RWPE2 (cell line): ENCODE results near the gene RBM12.

ENCODE experiments used
- ATAC-seq: fragments of 200-7000 bp; cut with Tn5 transposase; 3 replicates; pipeline ENCODE4 v1.9.1; 2021; ENCODE audit warnings: low read depth
- DNase-seq: peaks from one replicate; pipeline ENCODE4 v3.0.0-alpha.2; 2020; ENCODE audit warnings: low spot score
- H3K27ac ChIP-seq: fragments of 450-650 bp; 2 replicates; pipeline ENCODE4 v1.5.1; 2017; ENCODE audit warnings: mild to moderate bottlenecking; ENCODE audit not compliant: poor library complexity, severe bottlenecking
- H3K27me3 ChIP-seq: fragments of 250-450 bp; sonication (Bioruptor Pico); 2 replicates; pipeline ENCODE4 v1.5.1; 2021; ENCODE audit warnings: mild to moderate bottlenecking, moderate library complexity; ENCODE audit not compliant: insufficient read depth, poor library complexity, severe bottlenecking
- H3K36me3 ChIP-seq: fragments of 250-450 bp; sonication (Bioruptor Pico); 2 replicates; pipeline ENCODE4 v1.5.1; 2020; ENCODE audit warnings: low read depth, mild to moderate bottlenecking, moderate library complexity
- H3K4me1 ChIP-seq: fragments of 250-450 bp; sonication (Bioruptor Pico); 2 replicates; pipeline ENCODE4 v1.5.1; 2021; ENCODE audit warnings: mild to moderate bottlenecking, moderate library complexity; ENCODE audit not compliant: insufficient read depth, poor library complexity, severe bottlenecking
- H3K4me3 ChIP-seq: fragments of 250-450 bp; sonication (Bioruptor Pico); 2 replicates; pipeline ENCODE4 v1.5.1; 2021; ENCODE audit warnings: mild to moderate bottlenecking, moderate library complexity; ENCODE audit not compliant: severe bottlenecking
- H3K9me3 ChIP-seq: fragments of 250-450 bp; sonication (Bioruptor Pico); 2 replicates; pipeline ENCODE4 v1.5.1; 2021; ENCODE audit warnings: mild to moderate bottlenecking, moderate library complexity; ENCODE audit not compliant: severe bottlenecking
- TF ChIP-seq, protein P1 (sequence below): fragments of 450-650 bp; IDR thresholded peaks from one replicate; pipeline ENCODE4 v1.5.1; 2017; ENCODE audit warnings: mild to moderate bottlenecking, moderate library complexity; ENCODE audit not compliant: poor library complexity, severe bottlenecking

RBM12 gene

GRCh38 chr20:35610833-35611427 is 53.8 kb downstream of the RBM12 start:
- H3K9me3 ChIP-seq, result no peaks in the 10 kb centered on the region

DNA sequence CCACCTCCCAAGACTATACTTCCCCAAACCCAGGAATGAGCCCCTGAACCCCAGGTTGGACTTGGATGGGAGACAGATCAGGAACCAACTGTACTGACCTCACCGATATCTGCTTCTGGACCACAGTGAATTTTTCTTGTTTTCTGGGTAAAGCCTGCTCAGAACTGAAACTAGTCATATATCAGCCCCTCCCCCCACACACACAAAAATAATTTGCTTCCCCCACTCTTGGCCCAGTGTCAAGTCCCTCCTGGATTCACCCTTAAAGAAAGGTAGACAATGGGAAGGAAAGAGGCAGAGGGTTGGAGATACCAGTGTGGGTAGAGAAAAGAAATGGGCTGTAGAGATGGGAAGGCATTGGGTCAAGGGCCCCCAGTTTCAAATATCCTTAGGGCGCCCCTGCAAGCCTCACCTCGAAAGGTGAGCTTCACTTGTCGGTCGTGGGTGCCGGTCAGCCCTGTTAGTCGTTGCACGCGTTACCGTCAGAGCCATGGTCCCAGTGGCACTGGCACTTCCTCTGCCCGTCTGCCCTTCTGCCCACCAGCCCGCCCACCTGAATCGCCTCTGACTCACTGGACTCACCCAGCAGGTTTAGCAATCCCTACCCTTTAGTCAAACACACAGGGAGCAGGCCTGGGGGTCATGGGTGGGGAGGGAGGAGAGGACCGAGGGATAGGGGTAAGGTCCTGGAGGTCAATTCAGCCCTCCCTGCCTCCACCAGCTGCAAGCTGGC is 57.5 kb downstream of the RBM12 start:
- peaks cover 12% of the 10 kb centered on the region for H3K4me1 ChIP-seq

More at GRCh38 chr20:35610833-35611427, 53.8 kb downstream of the RBM12 start:
- no peaks in the 10 kb centered on the region for H3K27me3 ChIP-seq
- H3K27ac ChIP-seq, result no peak overlapping the region
- TF ChIP-seq, protein P1, sequence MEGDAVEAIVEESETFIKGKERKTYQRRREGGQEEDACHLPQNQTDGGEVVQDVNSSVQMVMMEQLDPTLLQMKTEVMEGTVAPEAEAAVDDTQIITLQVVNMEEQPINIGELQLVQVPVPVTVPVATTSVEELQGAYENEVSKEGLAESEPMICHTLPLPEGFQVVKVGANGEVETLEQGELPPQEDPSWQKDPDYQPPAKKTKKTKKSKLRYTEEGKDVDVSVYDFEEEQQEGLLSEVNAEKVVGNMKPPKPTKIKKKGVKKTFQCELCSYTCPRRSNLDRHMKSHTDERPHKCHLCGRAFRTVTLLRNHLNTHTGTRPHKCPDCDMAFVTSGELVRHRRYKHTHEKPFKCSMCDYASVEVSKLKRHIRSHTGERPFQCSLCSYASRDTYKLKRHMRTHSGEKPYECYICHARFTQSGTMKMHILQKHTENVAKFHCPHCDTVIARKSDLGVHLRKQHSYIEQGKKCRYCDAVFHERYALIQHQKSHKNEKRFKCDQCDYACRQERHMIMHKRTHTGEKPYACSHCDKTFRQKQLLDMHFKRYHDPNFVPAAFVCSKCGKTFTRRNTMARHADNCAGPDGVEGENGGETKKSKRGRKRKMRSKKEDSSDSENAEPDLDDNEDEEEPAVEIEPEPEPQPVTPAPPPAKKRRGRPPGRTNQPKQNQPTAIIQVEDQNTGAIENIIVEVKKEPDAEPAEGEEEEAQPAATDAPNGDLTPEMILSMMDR, result no peak
- H3K36me3 ChIP-seq, result no peaks in the 10 kb centered on the region
- H3K4me3 ChIP-seq, result no peak overlapping the region
- H3K4me1 ChIP-seq, result peaks cover 12% of the 10 kb centered on the region
- ATAC-seq (no peak), DNase-seq (peak; percentile 68)

GRCh38 chr20:35606127-35606526 is 58.6 kb downstream of the RBM12 start:
- Histone ChIP-seq H3K27ac (no peak overlapping the region), H3K9me3 (no peaks in the 10 kb centered on the region), H3K4me3 (no peak overlapping the region), H3K36me3 (no peaks in the 10 kb centered on the region), H3K4me1 (peaks cover 12% of the 10 kb centered on the region), H3K27me3 (peaks cover 2% of the 10 kb centered on the region)
- peak; percentile 71 for DNase-seq
- TF ChIP-seq, protein P1, result no peak
- ATAC-seq, result no peak

More for the DNA sequence above, 57.5 kb downstream of the RBM12 start:
- ATAC-seq, result peak; percentile 77
- TF ChIP-seq, protein P1, result no peak
- peak; percentile 95 for DNase-seq
- peak overlapping the region; percentile 1 for H3K27ac ChIP-seq
- H3K36me3 ChIP-seq, result no peaks in the 10 kb centered on the region
- H3K9me3 ChIP-seq, result no peaks in the 10 kb centered on the region
- H3K4me3 ChIP-seq, result no peak overlapping the region
- no peaks in the 10 kb centered on the region for H3K27me3 ChIP-seq

GRCh38 chr20:35604449-35604747 is 60.3 kb downstream of the RBM12 start:
- peaks cover 12% of the 10 kb centered on the region for H3K4me1 ChIP-seq
- H3K9me3 ChIP-seq, result no peaks in the 10 kb centered on the region
- DNase-seq, result peak; percentile 82
- H3K36me3 ChIP-seq, result no peaks in the 10 kb centered on the region
- no peak overlapping the region for H3K4me3 ChIP-seq
- TF ChIP-seq, protein P1, result peak; percentile 57
- no peak overlapping the region for H3K27ac ChIP-seq
- ATAC-seq, result no peak
- H3K27me3 ChIP-seq, result peaks cover 9% of the 10 kb centered on the region
